K562 (cell line): Measurements from ENCODE around the gene ERVFRD-1.

Experiments
- MAFF ChIP-seq: IDR thresholded peaks from 2 replicates; pipeline ENCODE4 v1.6.1; 2012; ENCODE audit warnings: low read length, improper control_type of control experiment
- NONO ChIP-seq, 2 experiments: fragments of 200-400 bp in 1 of 2; fragments of 450-650 bp in 1 of 2; formaldehyde crosslinking in 1 of 2; IDR thresholded peaks; 2 replicates each; pipeline ENCODE4 v1.6.1; 2017; ENCODE audit warnings: low read depth in 2 of 2, mild to moderate bottlenecking in 2 of 2, moderate library complexity in 2 of 2, low read length in 1 of 2
- NR3C1 ChIP-seq: sonication (generic); formaldehyde crosslinking; IDR thresholded peaks from 2 replicates; pipeline ENCODE4 v1.8.1; 2022; ENCODE audit warnings: missing genetic modification reagents
- POLR2A ChIP-seq: fragments of 450-650 bp; conservative IDR thresholded peaks from 2 replicates; pipeline ENCODE4 v1.6.1; 2016
- SIRT6 ChIP-seq: IDR thresholded peaks from one replicate; pipeline ENCODE4 v1.6.1; 2012; ENCODE audit warnings: low read depth, mild to moderate bottlenecking, control low read depth, inconsistent platforms, low read length, moderate library complexity
- TEAD2 ChIP-seq: fragments of 450-650 bp; IDR thresholded peaks from 2 replicates; pipeline ENCODE4 v1.6.1; 2016; ENCODE audit warnings: missing genetic modification characterization, control low read depth, missing compliant biosample characterization
- TF ChIP-seq, protein P1 (sequence below), 3 experiments: IDR thresholded peaks in 2 of 3; conservative IDR thresholded peaks in 1 of 3; 2 replicates each; pipeline ENCODE4 v1.5.1; 2011 to 2012; ENCODE audit warnings: low read length in 3 of 3, mild to moderate bottlenecking in 3 of 3, control low read depth in 2 of 3, improper control_type of control experiment in 1 of 3, inconsistent platforms in 1 of 3, low read depth in 1 of 3, mixed read lengths in 1 of 3, moderate library complexity in 1 of 3; ENCODE audit not compliant: insufficient read depth in 2 of 3

GRCh38 chr6:11101417-11101816, 10.1 kb downstream of the ERVFRD-1 start:
- TF ChIP-seq MAFF: no peak
- TF ChIP-seq SIRT6: no peak
- no peak for TF ChIP-seq NONO (IDR thresholded peaks at IDR 0.05; ENCODE audit: low read depth in 2 of 2, low read length in 1 of 2)
- TF ChIP-seq, protein P1, sequence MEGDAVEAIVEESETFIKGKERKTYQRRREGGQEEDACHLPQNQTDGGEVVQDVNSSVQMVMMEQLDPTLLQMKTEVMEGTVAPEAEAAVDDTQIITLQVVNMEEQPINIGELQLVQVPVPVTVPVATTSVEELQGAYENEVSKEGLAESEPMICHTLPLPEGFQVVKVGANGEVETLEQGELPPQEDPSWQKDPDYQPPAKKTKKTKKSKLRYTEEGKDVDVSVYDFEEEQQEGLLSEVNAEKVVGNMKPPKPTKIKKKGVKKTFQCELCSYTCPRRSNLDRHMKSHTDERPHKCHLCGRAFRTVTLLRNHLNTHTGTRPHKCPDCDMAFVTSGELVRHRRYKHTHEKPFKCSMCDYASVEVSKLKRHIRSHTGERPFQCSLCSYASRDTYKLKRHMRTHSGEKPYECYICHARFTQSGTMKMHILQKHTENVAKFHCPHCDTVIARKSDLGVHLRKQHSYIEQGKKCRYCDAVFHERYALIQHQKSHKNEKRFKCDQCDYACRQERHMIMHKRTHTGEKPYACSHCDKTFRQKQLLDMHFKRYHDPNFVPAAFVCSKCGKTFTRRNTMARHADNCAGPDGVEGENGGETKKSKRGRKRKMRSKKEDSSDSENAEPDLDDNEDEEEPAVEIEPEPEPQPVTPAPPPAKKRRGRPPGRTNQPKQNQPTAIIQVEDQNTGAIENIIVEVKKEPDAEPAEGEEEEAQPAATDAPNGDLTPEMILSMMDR (IDR thresholded peaks at IDR 0.05 in 2 of 3, conservative IDR thresholded peaks at IDR 0.05 in 1 of 3; ENCODE audit: insufficient read depth in 2 of 3, low read depth in 1 of 3, low read length in 3 of 3): no peak
- TF ChIP-seq POLR2A: no peak
- no peak for TF ChIP-seq TEAD2
- no peak for TF ChIP-seq NR3C1 (CRISPR knock-in tag)
